HG02678 (cell line): ENCODE data around the gene METTL4.
"Not testable (repeated sequence)": the region's sequence is repeated elsewhere in the genome, so short reads cannot be mapped to it uniquely, and the experiment has no call there.

ENCODE experiments used
- ATAC-seq: cut with Tn5 transposase; IDR thresholded peaks from one replicate; pipeline ENCODE4 v1.9.1; 2021; ENCODE audit warnings: mild to moderate bottlenecking, moderate library complexity; ENCODE audit not compliant: unreplicated experiment

METTL4 gene

DNA sequence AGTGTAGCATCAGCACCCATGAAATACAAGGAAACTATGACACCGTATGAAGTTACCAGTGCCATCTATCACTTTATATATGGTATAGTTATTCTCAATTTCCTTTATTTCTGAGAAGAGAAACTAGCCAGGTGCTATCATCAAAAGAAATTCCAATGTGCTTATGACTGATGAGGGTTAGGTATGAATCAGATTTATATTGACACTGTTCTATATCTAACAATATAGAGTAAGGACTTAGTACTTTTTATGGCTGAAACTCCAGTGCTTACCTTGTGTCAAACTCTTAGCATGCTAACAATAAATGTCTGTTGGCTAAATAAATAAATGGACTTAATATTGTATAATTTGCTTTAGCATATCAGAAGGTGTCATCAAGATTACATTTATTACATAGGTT lies 6.9 kb downstream of the METTL4 start:
- no peak for ATAC-seq

DNA sequence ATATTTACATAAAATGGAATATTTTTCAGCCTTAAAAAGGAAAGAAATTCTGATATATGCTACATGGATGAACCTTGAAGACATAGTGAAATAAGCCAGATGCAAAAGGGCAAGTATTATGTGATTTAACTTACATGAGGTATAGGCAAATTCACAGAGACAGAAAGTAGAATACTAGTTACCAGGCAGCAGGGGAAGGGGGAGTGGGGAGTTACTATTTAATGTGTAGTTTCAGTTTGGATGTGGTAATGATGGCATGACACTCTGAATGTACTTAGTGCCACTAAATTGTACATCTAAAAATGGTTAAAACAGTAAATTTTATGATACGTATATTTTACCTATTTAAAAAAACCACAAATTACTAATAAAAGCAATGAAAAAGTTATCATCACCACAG lies 12.1 kb downstream of the METTL4 start:
- no peak for ATAC-seq

DNA sequence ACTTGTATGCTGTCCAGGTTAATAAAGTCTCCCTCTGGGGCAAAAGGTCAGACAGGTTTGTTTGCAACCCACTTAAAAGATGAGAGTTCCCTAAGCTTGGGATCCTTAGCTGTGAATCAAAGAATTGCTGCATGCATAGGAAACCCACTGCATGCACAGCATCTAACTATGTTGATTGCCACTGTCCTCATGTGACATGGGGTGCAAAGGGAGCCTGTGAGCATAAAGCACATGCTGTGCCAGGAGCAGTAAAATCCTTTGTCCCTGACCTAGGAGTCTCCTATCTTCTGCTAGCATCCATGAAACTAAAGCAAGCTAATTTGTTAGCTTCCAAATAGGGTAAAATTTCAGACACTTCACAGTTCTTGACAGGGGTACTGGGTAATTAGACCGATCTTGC lies 13.8 kb downstream of the METTL4 start:
- no peak for ATAC-seq

DNA sequence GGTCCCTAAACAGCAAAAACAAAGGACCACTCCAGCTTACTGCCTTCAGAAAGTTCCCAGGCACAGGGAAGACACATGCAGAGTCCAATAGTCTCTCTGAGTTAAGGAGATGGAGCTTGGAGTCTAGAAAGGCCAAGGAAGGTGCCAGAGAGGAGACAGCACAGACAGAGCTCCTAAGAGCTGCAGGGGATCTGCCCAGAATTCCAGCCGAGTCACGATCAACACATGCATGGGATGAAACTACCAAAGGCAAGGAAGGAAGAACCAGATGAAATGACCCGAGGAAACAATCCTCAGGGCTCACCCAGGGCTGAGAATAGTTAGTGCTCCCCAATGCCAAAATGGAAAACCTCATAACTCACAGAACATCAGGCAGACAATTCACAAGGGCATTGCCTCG lies 15.4 kb downstream of the METTL4 start:
- ATAC-seq: no peak

DNA sequence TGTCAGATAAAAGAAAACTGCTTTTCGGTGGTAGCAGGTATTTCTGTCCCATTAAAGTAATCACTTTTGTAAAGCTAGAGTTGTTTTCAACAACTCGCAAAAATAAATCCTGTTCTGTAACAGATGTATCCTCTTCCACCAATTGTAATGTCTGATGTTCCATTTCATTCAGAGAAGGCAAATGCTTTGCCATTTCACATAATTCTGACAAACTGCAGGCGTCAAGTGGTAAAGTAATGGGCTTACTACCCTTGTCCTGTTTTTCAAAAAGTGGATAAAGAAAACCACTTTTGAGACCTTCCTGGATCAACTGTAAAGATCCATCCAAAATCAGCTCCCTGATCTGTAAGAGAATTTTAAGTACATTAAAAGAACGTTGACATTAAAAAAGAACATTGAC lies 16.6 kb downstream of the METTL4 start:
- ATAC-seq: no peak

DNA sequence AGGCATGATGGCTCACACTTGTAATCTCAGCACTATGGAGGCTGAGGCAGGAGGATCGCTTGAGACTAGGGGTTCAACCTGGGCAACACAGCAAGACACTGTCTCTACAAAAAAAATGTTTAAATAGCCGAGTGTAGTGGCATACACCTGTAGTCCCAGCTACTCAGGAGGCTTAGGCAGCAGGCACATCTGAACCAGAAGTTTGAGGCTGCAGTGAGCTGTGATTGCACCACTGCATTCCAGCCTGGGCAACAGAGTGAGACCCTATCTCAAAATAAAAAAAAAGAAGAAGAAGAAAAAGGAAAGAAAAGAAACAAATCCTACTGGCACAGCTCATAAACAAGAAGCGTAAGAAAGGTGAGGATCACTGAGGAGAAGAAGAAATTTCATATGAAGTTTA lies 19.9 kb downstream of the METTL4 start:
- ATAC-seq: no peak

DNA sequence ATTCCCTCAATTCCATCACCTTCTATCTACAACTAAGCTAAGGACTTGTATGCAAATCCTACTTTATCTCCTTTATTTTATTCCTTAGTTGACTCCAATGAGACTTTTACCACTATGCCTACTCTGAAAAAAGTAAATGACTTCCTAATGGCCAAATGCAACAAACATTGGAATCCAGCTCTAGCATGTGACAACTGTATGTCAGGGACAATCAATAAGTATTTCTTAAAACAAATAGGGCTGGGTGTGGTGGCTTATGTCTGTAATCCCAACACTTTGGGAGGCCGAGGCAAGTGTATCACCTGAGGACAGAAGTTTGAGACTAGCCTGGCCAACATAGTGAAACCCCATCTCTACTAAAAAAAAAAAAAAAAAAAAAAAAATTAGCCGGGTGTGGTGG lies 21.8 kb downstream of the METTL4 start:
- ATAC-seq: no peak

DNA sequence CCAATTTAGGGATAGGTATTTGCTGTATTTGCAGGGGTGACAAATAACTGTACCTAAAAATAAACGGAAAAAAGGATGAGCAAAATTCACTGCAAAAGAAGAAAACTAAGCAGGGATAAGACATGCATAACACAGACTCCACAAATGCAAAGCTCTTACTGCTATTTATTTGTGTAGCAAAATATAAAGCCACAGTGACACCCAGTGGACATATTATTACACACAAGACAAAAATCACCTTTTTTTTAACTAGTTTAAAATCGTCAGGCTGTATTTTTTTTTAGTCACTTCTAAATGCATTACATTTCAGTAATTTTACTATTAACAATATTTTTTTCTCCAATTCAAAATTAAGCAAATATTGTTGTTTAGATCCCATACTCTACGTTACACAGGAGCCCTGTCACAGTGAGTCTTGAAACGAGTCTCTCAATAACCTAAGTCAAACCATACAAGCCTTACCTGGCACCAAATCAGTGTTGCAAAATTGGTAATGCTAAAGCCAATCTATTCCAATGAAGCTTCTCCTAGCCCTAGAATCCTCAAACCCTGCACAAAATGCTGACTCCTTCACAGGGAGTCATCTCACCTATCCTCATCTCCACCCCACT lies 23.7 kb downstream of the METTL4 start:
- ATAC-seq: peak; percentile 66

DNA sequence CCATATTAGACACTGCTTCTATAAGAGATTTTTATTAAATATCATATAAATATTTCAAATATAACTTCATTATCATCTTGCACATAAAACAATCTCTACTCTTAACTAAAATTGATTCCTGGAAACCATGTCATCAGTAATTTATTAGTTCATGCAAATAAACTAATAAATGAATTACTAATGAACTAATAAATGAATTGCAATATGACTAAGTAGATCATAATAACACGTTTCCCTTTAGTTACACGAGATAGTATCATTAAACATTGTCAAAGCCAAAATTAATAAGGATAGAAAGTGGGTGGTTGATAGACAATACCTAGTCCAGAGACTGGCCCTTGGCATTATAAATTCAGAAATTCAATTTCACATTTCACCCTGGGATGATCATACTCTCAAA lies 26.1 kb downstream of the METTL4 start:
- no peak for ATAC-seq

DNA sequence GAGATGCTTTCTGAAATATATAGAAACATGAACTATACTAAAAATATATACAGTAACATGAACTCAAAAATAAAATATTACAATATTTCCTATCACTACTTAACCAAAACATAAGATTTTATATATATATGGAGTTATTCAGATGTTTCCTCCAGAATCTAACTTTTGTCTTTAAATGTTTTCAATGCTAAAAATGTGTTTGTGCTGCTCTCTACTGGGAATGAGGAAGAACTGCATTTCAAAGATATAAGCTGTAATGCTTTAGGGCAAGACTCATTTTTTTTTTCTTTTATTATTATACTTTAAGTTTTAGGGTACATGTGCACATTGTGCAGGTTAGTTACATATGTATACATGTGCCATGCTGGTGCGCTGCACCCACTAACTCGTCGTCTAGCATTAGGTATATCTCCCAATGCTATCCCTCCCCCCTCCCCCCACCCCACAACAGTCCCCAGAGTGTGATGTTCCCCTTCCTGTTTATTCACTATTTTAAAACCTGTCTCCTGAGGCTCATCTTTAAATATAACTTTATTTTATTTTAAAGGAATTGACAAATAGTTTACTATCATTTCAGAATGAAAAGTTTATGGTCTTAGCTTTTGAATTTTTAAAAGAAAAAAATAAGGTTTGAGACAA lies 29.3 kb downstream of the METTL4 start:
- ATAC-seq: peak; percentile 76

DNA sequence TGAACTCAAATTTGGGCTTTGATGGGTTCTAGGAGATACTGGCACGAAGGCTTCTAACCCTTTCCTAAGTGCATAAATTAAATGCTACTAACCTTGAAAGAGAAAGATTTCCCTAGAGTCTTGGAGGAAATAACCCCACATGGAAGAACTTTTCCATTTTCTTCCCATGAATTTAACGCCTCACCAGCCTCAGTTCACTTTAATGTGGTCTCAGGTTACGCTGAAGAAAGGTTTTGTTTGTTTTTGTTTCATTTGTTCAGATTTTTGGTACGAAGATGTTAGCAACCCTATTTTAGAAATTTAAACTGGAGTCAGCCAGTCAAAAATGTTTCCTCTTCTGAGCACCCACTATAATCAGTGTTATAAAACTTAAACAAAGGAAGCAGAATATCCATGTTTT lies 30.7 kb downstream of the METTL4 start:
- ATAC-seq: no peak

DNA sequence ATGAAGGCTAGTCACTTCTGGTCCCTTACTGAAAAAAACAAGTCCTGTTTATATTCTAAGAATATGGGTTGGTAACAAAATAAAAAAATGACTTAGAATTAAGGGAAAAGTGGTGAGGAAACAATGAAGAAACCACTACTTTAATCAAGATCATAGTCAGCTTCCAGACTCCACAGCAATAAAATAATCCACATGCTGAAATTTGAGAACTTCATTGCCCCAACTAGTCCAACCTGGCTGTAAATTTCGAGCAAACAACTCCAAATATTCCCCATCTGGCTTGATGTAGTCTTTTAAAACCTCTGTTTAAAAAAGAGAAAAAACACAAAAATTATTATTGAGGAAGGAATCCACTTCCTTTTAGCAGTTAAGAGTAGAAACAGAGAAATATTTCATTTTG lies 32.5 kb downstream of the METTL4 start:
- ATAC-seq: no peak

DNA sequence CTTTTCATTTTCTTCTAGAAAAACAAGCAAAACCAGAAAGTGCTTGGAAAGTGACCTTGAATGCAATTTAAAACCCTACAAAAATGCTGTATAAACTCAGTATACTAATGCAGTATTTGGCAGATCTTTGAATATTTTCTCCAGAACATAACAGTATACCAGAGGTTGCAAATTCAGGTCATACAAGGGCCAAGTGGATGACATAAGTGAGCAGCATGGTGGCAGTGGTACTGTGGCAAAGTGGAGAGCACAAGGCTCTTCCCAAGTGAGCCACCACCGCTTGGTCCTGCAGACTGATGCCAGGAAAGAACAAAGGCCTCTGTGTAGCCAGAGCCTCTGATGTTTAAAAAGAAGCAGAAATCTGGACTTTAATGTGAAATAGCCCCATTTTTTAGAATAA lies 33.1 kb downstream of the METTL4 start:
- ATAC-seq: no peak

DNA sequence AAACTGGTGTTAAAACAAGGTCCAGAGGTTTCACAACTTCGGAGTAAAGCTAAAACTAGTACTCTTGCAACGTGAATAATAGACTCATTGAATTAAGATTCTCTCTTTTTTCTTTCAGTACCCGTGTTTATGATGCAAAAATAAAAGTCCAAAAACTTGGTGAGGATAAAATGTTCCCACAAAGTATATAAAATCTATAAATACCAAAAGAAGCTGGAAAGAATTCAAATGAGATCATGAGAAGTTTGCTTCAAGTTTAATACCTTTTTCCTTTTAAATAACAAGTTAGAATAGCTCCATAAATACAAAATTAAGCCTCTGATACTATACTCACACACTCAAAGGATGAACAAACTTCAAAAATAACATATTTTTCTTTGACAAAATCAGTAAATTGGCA lies 34.0 kb downstream of the METTL4 start:
- no peak for ATAC-seq

DNA sequence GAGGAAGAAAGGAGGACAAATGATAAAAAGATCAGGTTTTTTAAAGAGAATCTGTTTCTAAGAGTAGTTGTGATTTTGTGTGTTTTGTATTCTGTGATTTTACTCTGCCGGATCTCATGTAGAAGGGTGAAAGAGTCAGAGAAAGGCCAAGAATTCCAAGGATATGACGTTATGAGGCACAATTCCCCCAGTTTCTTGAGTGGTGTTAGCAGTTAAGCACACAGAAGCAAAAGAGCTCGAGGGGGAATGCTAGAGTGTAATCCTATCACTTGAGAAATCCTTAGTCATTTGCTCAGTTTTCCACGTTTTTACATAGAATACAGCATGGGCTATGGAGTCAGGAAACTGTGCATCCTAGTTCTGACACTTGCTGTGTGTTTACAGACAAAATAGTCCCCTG lies 34.8 kb downstream of the METTL4 start:
- no peak for ATAC-seq

DNA sequence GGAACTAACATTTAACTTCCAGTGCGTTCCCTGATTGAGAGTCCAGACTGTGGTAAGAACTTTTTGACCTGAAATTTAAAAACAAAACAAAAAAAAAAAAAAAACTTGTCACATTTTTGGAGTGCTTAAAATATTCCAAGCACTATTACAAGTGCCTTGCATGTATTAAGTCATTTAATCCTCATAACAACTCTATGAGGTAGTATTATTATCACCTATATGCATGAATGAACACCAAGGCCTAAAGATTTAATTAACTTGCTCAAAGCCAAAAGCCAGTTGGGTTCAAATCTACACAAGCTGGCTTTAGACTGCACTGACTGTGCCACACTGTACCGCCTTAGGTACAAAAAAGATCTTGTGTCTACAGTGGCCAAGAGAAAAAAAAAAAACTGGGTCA lies 35.2 kb downstream of the METTL4 start:
- no peak for ATAC-seq

DNA sequence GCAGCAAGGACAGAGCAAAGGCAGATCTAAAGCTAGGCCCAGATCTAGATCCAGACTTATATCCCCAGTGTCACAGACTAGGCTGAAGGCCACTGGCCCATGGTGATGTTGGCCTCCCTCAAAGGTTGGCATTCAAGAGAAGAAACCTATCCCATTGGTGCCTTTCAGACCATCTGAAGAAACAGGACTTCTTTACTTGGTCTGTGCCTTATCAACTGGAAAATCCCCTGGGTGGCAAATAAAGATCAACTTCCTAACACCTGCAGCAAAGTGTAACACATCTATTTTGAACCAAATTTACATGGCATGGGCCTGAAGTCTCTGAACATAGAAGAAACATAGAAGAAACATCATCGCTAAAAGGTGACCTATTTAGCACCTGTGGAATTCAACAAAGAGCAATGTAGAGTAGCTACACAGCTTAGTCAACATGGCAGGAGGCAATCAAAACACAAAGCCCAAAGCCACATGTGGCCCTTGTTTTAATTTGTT lies 35.8 kb downstream of the METTL4 start:
- ATAC-seq: peak; percentile 38

DNA sequence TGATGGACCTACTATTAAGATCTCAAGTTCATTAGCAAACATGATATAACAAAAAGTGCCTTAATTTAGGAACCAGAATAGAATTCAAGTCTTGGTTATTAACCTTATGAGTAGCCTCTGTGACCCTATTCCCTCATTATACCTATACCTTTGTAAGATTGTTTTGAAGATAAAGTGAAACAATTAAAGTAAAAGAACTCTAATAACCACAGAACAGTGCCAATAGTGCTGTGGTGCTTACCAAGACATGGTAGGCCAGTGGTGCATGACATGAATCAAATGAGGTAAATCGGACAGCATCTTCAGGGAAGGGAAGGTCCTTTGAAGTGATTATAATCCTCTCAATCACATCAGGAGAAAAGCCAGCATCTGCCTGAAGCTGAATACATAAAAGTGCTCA lies 36.4 kb downstream of the METTL4 start:
- peak; percentile 55 for ATAC-seq

DNA sequence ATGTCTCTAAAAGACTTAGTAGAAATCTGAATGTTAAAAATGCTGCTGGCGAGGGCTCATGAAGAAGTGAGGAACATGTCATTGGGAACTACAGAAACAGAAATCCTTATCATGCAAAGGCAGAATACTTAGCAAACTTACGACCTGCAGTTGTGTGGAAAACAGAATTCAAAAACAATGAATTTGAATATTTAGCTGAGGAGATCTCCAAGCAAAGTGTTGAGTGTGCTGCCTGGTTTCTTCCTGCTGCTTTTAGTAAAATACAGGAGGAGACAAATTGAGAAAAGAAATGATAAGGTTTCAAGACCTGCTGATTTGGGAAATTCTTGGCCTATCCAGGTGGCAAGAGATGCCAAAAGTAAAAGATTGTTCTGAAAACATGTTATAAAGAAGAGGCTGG lies 38.5 kb downstream of the METTL4 start:
- ATAC-seq: no peak

DNA sequence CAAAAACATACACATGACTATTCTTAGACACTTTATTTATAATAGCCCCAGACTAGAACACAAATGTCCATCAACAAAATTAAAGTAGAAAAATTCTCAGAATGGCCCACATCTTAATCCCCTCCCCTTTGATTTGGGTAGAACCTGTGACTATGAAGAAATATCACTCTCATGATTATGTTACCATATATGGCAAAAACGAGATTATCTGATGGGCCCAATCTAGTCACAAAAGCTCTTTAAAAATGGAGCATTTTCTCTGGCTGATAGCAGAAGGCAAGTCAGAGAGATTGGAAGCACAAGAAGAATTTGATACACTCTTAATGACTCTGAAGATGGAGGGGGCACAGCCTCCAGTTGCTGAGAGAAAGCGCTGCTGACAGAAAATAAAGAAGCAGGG lies 39.6 kb downstream of the METTL4 start:
- ATAC-seq: no peak

DNA sequence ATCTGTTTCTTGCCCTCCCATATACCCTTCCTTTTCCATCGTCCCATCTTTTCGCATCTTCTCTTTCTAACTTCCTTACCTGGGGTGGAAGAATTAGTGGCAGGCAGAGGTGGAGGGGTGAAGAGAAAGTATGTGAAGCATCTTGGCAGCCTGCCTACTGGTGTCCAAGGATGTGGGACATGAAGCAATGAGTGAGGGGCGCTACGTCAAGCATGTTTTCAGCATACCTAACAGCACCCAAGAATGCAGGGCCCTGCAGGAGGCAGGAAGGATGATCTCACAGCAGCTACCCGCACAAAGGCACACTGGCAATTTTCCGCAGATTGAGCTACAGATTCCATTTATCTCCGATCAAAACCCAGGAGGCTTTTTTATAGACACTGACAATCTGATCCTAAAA lies 42.2 kb downstream of the METTL4 start:
- no peak for ATAC-seq

DNA sequence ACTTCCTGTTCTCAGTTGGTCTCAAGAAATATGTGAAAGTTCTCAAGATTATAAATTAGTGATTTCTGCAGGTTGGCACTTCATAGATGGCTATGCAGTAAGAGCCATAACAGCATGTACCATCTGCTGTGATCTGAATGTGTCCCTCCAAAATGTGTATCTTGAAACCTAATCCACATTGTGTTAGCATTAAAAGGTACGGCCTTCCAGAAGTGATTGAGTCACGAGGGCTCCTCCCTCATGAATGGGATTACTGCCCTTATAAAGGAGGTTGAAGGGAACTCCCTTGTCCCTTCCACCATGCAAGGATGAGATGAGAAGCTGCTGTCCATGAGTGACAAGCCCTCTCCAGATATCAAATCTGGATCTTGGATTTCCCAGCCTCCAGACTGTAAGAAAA lies 45.0 kb downstream of the METTL4 start:
- no peak for ATAC-seq

DNA sequence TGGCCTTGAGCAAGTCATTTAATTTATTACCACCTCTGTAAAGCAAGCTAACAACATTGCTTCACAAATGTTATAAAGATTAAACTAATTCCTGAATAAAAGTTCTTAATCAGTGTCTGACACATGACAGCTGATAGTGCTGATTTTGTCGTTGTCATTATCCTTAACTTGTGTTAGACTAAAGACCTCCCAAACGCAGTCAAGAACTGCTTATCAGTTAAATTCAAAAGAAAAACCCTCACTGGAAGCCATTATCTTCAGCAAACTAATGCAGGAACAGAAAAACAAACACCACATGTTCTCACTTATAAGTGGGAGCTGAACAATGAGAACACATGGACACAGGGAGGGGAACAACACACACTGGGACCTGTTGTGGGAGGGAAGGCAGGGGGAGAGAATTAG lies 46.5 kb downstream of the METTL4 start:
- ATAC-seq: not testable (repeated sequence)
